22Rv1 (cell line): Measurements from ENCODE around the gene HSBP1L1.

Experiments
- CTCF ChIP-seq: fragments of 450-650 bp; IDR thresholded peaks from 2 replicates; pipeline ENCODE4 v1.5.1; 2017; ENCODE audit warnings: mild to moderate bottlenecking
- ZFX ChIP-seq: fragments of 450-650 bp; IDR thresholded peaks from 2 replicates; pipeline ENCODE4 v1.6.1; 2017; ENCODE audit warnings: antibody characterized with exemption, borderline replicate concordance

- TF ChIP-seq CTCF (no peak), ZFX (no peak)
These were observed 20.8 kb upstream of the HSBP1L1 start for GRCh38 chr18:79943608-79944125.
